22Rv1 (cell line): ENCODE results near the gene RBBP8NL.

Experiments used
- ZFX ChIP-seq: fragments of 450-650 bp; IDR thresholded peaks from 2 replicates; pipeline ENCODE4 v1.6.1; 2017; ENCODE audit warnings: antibody characterized with exemption, borderline replicate concordance
- TF ChIP-seq, protein P1 (sequence below): fragments of 450-650 bp; IDR thresholded peaks from 2 replicates; pipeline ENCODE4 v1.5.1; 2017; ENCODE audit warnings: mild to moderate bottlenecking

GRCh38 chr20:62388839-62389600, 38.3 kb downstream of the RBBP8NL start:
- TF ChIP-seq, protein P1, sequence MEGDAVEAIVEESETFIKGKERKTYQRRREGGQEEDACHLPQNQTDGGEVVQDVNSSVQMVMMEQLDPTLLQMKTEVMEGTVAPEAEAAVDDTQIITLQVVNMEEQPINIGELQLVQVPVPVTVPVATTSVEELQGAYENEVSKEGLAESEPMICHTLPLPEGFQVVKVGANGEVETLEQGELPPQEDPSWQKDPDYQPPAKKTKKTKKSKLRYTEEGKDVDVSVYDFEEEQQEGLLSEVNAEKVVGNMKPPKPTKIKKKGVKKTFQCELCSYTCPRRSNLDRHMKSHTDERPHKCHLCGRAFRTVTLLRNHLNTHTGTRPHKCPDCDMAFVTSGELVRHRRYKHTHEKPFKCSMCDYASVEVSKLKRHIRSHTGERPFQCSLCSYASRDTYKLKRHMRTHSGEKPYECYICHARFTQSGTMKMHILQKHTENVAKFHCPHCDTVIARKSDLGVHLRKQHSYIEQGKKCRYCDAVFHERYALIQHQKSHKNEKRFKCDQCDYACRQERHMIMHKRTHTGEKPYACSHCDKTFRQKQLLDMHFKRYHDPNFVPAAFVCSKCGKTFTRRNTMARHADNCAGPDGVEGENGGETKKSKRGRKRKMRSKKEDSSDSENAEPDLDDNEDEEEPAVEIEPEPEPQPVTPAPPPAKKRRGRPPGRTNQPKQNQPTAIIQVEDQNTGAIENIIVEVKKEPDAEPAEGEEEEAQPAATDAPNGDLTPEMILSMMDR = no peak
- no peak for TF ChIP-seq ZFX
